Neural progenitor cell (in vitro differentiated cells): ENCODE data around the gene PLXDC2. TPM values are rescaled to one million over a fixed set of nuclear protein-coding genes. Genes with fewer than 3 reads are reported as not detected.

ENCODE experiments used
- DNase-seq: peaks from one replicate; pipeline ENCODE4 v3.0.0-alpha.2; 2016; ENCODE audit warnings: low spot score
- H2AFZ ChIP-seq: fragments of 200-600 bp; sonication (generic); replicated peaks from 2 replicates; pipeline ENCODE4 v1.6.1; 2016; ENCODE audit warnings: antibody characterized with exemption
- H3F3A ChIP-seq: fragments of 200-600 bp; sonication (generic); 2 replicates; pipeline ENCODE4 v1.6.1; 2016; ENCODE audit warnings: antibody characterized with exemption, low read depth
- H3K27ac ChIP-seq: fragments of 200-600 bp; sonication (generic); 2 replicates; pipeline ENCODE4 v1.5.1; 2016; ENCODE audit warnings: mild to moderate bottlenecking
- H3K27me3 ChIP-seq: fragments of 200-600 bp; sonication (generic); 2 replicates; pipeline ENCODE4 v1.6.1; 2016; ENCODE audit warnings: mild to moderate bottlenecking, moderate library complexity
- H3K36me3 ChIP-seq: fragments of 200-600 bp; sonication (generic); 2 replicates; pipeline ENCODE4 v1.5.1; 2016
- H3K4me1 ChIP-seq: fragments of 200-600 bp; sonication (generic); 2 replicates; pipeline ENCODE4 v1.6.1; 2016; ENCODE audit warnings: mixed run types
- H3K4me2 ChIP-seq: fragments of 200-600 bp; sonication (generic); 2 replicates; pipeline ENCODE4 v1.6.1; 2016
- H3K4me3 ChIP-seq: fragments of 200-600 bp; sonication (generic); 2 replicates; pipeline ENCODE4 v1.5.1; 2016
- H3K79me2 ChIP-seq: fragments of 200-600 bp; sonication (generic); 2 replicates; pipeline ENCODE4 v1.6.1; 2016; ENCODE audit warnings: low read depth
- H3K9ac ChIP-seq: fragments of 200-600 bp; sonication (generic); 2 replicates; pipeline ENCODE4 v1.6.1; 2016
- H3K9me3 ChIP-seq: fragments of 200-600 bp; sonication (generic); 2 replicates; pipeline ENCODE4 v1.5.1; 2016; ENCODE audit warnings: low read depth
- H4K20me1 ChIP-seq: fragments of 200-600 bp; sonication (generic); 2 replicates; pipeline ENCODE4 v1.6.1; 2016; ENCODE audit warnings: low read depth
- H3K27ac Mint-ChIP-seq: 3 replicates; pipeline ENCODE4 v1.8.0; 2021; ENCODE audit warnings: mixed read lengths
- H3K27me3 Mint-ChIP-seq: 2 replicates; pipeline ENCODE4 v1.8.0; 2022; ENCODE audit warnings: low read depth, mild to moderate bottlenecking, inconsistent platforms, moderate library complexity, mixed read lengths; ENCODE audit not compliant: insufficient read depth
- H3K36me3 Mint-ChIP-seq: 3 replicates; pipeline ENCODE4 v1.8.0; 2021; ENCODE audit warnings: mixed read lengths
- H3K4me1 Mint-ChIP-seq: 3 replicates; pipeline ENCODE4 v1.8.0; 2021; ENCODE audit warnings: mixed read lengths
- H3K4me3 Mint-ChIP-seq: 3 replicates; pipeline ENCODE4 v1.8.0; 2021; ENCODE audit warnings: mild to moderate bottlenecking, moderate library complexity, mixed read lengths
- H3K9me3 Mint-ChIP-seq: 3 replicates; pipeline ENCODE4 v1.8.0; 2020; ENCODE audit warnings: mixed read lengths
- EZH2 ChIP-seq: fragments of 200-600 bp; sonication (generic); IDR thresholded peaks from 2 replicates; pipeline ENCODE4 v1.6.1; 2017; ENCODE audit warnings: antibody characterized with exemption, mild to moderate bottlenecking, moderate library complexity
- EZH2phosphoT487 ChIP-seq: fragments of 200-600 bp; sonication (generic); IDR thresholded peaks from 2 replicates; pipeline ENCODE4 v1.6.1; 2017; ENCODE audit warnings: antibody characterized with exemption
- total RNA-seq: library from RNA; depleted of rRNA; stranded (reverse); fragments of >200 nt; gene quantifications from 2 replicates; pipeline ENCODE4 v1.2.3, GENCODE V29; 2015; ENCODE audit warnings: low replicate concordance
- TF ChIP-seq, protein P1 (sequence below): fragments of 200-600 bp; sonication (generic); IDR thresholded peaks from 2 replicates; pipeline ENCODE4 v1.5.1; 2017; ENCODE audit warnings: antibody characterized with exemption, mild to moderate bottlenecking

The PLXDC2 gene
- total RNA-seq, 1 donor from 2014 or later: 44.2 TPM

DNA sequence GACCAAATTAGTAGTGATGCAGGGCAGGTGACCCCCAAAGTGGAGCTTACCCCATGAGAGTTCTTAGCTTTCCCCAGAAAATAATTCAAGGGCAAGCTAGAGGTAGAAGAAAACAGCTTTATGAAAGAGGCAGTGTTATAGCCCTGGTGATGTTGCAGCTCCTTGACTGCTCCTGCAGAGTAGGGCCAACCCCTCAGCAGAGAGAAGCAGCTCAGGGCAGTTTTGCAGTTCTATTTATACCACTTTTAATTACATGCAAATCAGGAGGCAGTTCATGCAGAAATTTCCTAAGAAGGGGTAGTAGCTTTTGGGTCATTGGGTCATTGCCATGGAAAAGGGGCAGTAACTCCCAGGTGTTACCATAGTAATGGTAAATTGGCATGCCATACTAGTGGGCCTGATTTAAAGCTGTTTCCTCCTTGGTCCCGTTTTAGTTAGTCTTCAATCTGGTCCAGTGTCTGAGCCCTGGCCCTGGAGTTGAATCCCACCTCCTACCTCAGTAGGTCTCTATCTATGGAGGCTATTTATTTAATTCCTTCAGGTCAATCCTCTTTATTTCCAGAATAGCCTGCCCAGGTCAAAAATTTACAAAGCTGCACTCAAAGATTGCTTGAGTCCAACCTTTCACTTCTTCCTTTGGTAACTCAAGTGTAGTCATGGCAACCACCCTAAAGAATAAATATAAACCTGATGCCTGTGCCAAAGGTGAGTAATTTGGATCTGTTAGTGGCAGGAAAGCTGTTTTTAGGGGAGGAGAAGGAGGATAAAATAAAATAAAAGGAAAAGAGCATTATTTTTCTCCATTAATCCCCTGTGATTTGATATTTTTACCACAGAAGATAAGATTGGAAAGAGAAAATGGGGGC lies 29.5 kb downstream of the PLXDC2 start:
- Histone ChIP-seq H3K4me3 (no peak overlapping the region), H4K20me1 (peaks cover 7% of the 10 kb centered on the region), H2AFZ (no peak overlapping the region), H3K9ac (no peak overlapping the region), H3K4me1 (peaks cover 15% of the 10 kb centered on the region), H3K36me3 (no peaks in the 10 kb centered on the region), H3K27me3 (no peaks in the 10 kb centered on the region), H3K27ac (no peak overlapping the region), H3K79me2 (peaks cover 88% of the 10 kb centered on the region), H3F3A (no peaks in the 10 kb centered on the region), H3K9me3 (no peaks in the 10 kb centered on the region), H3K4me2 (no peak overlapping the region)
- H3K9me3 Mint-ChIP-seq: peaks cover 11% of the 10 kb centered on the region
- H3K27ac Mint-ChIP-seq: no peak overlapping the region
- no peak overlapping the region for H3K4me3 Mint-ChIP-seq
- TF ChIP-seq, protein P1, sequence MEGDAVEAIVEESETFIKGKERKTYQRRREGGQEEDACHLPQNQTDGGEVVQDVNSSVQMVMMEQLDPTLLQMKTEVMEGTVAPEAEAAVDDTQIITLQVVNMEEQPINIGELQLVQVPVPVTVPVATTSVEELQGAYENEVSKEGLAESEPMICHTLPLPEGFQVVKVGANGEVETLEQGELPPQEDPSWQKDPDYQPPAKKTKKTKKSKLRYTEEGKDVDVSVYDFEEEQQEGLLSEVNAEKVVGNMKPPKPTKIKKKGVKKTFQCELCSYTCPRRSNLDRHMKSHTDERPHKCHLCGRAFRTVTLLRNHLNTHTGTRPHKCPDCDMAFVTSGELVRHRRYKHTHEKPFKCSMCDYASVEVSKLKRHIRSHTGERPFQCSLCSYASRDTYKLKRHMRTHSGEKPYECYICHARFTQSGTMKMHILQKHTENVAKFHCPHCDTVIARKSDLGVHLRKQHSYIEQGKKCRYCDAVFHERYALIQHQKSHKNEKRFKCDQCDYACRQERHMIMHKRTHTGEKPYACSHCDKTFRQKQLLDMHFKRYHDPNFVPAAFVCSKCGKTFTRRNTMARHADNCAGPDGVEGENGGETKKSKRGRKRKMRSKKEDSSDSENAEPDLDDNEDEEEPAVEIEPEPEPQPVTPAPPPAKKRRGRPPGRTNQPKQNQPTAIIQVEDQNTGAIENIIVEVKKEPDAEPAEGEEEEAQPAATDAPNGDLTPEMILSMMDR: no peak
- no peak for TF ChIP-seq EZH2phosphoT487
- peaks cover 32% of the 10 kb centered on the region for H3K36me3 Mint-ChIP-seq
- H3K4me1 Mint-ChIP-seq: peaks cover 23% of the 10 kb centered on the region
- no peak for DNase-seq
- no peaks in the 10 kb centered on the region for H3K27me3 Mint-ChIP-seq

DNA sequence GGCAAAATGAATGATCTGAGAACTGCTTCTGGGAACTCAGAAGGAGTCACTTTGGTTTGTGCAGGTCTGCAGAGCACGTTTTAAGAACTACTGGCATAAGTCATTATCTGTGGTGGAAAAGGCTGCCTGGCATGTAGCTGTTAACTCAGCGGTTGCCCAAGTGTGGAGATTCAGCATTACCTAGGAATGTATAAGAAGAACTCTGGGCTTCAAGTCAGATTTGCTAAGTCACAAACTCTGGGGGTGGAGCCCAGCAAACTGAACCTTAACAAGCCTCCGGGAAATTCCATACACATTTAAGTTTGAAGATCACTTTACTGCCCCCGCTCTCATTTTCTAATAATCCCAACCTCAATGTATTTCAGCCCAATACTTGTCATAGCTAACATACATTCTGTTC lies 31.1 kb downstream of the PLXDC2 start:
- no peak for DNase-seq
- Histone ChIP-seq H3K4me3 (no peak overlapping the region), H4K20me1 (peaks cover 7% of the 10 kb centered on the region), H3K36me3 (no peaks in the 10 kb centered on the region), H3K4me1 (peaks cover 14% of the 10 kb centered on the region), H3F3A (no peaks in the 10 kb centered on the region), H3K79me2 (peaks cover 75% of the 10 kb centered on the region), H3K9me3 (no peaks in the 10 kb centered on the region), H3K27ac (no peak overlapping the region), H3K27me3 (no peaks in the 10 kb centered on the region), H3K9ac (no peak overlapping the region), H2AFZ (no peak overlapping the region), H3K4me2 (no peak overlapping the region)
- TF ChIP-seq, protein P1: no peak
- TF ChIP-seq EZH2: no peak
- no peak for TF ChIP-seq EZH2phosphoT487
- Mint-ChIP-seq H3K27me3 (no peaks in the 10 kb centered on the region), H3K27ac (no peak overlapping the region), H3K36me3 (peaks cover 33% of the 10 kb centered on the region), H3K4me3 (no peak overlapping the region), H3K4me1 (peaks cover 22% of the 10 kb centered on the region), H3K9me3 (peaks cover 11% of the 10 kb centered on the region)

DNA sequence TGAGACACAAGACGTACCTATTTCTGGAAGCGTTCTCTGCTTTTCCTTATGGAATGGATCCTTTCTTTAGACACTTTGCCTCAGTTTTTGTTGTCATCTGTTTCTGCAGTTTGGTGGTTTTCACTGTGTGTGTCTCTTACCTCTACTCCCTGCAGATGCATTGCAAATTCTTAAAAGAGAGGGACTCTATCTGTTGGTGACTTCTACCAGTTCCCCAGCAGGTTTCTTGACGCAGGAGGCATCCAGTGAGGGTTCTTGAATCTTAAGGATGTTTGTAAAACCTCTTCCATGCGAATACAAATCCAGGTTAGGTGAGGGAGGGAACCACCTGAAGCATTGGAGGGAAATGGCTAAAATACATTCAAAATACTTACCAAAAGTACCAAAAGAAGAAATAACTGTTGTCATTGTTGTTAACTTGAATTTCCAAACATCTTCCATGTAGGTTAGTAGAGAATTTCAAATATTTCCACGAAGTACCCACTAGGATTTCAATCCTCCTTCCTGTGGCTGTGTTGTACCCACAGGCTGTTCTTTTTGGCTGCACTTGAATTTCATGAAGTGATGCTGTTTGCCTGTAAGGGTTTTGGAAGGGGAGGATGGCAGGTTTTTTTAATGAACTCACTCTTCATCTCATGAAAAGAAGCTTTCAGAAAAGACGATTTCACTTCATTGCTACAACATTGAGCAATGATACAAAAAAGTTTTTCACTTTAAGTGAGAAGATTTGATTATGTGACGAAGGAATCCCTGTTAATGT lies 32.2 kb downstream of the PLXDC2 start:
- peaks cover 3% of the 10 kb centered on the region for H4K20me1 ChIP-seq
- H3K4me1 Mint-ChIP-seq: peaks cover 18% of the 10 kb centered on the region
- H2AFZ ChIP-seq: no peak overlapping the region
- no peak overlapping the region for H3K4me3 ChIP-seq
- no peaks in the 10 kb centered on the region for H3F3A ChIP-seq
- no peak overlapping the region for H3K4me3 Mint-ChIP-seq
- no peak for TF ChIP-seq EZH2phosphoT487
- TF ChIP-seq EZH2: no peak
- TF ChIP-seq, protein P1: no peak
- H3K9me3 Mint-ChIP-seq: peaks cover 11% of the 10 kb centered on the region
- H3K4me1 ChIP-seq: peaks cover 3% of the 10 kb centered on the region
- H3K27ac ChIP-seq: no peak overlapping the region
- no peak for DNase-seq
- H3K36me3 ChIP-seq: no peaks in the 10 kb centered on the region
- no peak overlapping the region for H3K9ac ChIP-seq
- H3K79me2 ChIP-seq: peaks cover 72% of the 10 kb centered on the region
- H3K27me3 ChIP-seq: no peaks in the 10 kb centered on the region
- H3K36me3 Mint-ChIP-seq: peaks cover 31% of the 10 kb centered on the region
- H3K27me3 Mint-ChIP-seq: no peaks in the 10 kb centered on the region
- no peaks in the 10 kb centered on the region for H3K9me3 ChIP-seq
- H3K27ac Mint-ChIP-seq: no peak overlapping the region
- no peak overlapping the region for H3K4me2 ChIP-seq
